ENCODE data around the gene ERMP1.

- TF ChIP-seq CTCF (conservative IDR thresholded peaks at IDR 0.05; ENCODE audit: low read depth, low read length), result no peak
- no peak for TF ChIP-seq EZH2 (IDR thresholded peaks at IDR 0.05; ENCODE audit: low read length, unreplicated experiment)
Observed at GRCh38 chr9:5798581-5798980, 34.3 kb downstream of the ERMP1 start.

All from PC-3 (cell line).